ENCODE data around the gene GNAQ. TPM values are rescaled to one million over a fixed set of nuclear protein-coding genes. Genes with fewer than 3 reads are reported as not detected.

The GNAQ gene
- total and polyA plus RNA-seq, 5 donors from 2014 or later, result 8.5 to 79.4 (median 17.4) TPM

GRCh38 chr9:77802064-77802463, 229.5 kb downstream of the GNAQ start:
- Histone ChIP-seq H3K9me3 (ENCODE audit: control insufficient read depth in 2 of 2, low read length in 2 of 2) (no peaks in the 10 kb centered on the region), H3K27me3 (ENCODE audit: control insufficient read depth, insufficient read depth, low read length) (no peaks in the 10 kb centered on the region), H3K4me3 (ENCODE audit: low read depth, low read length) (no peak overlapping the region), H3K27ac (ENCODE audit: insufficient read depth, low read length, poor library complexity, severe bottlenecking) (no peak overlapping the region), H3K4me1 (ENCODE audit: control insufficient read depth, insufficient read depth, low read length, poor library complexity, severe bottlenecking) (no peaks in the 10 kb centered on the region), H3K36me3 (ENCODE audit: control insufficient read depth, insufficient read depth, low read length) (peaks cover 14% of the 10 kb centered on the region)
- Mint-ChIP-seq H3K9me3 (no peaks in the 10 kb centered on the region), H3K27me3 (no peaks in the 10 kb centered on the region), H3K4me3 (no peak overlapping the region), H3K27ac (no peak overlapping the region), H3K36me3 (peaks cover 42% of the 10 kb centered on the region), H3K4me1 (peaks cover 18 to 29% (median 19%) of the 10 kb centered on the region in 4 donors)
- ATAC-seq (ENCODE audit: low read depth in 2 of 2) (no peak), DNase-seq (no peak)

GRCh38 chr9:77800924-77801551, 230.6 kb downstream of the GNAQ start:
- ATAC-seq (ENCODE audit: low read depth in 2 of 2), result no peak
- no peaks in the 10 kb centered on the region for H3K27me3 Mint-ChIP-seq

GRCh38 chr9:77798140-77798539, 233.5 kb downstream of the GNAQ start:
- no peak overlapping the region for H3K4me3 ChIP-seq (ENCODE audit: low read depth, low read length)
- H3K36me3 ChIP-seq (ENCODE audit: control insufficient read depth, insufficient read depth, low read length), result peaks cover 21% of the 10 kb centered on the region
- H3K27me3 ChIP-seq (ENCODE audit: control insufficient read depth, insufficient read depth, low read length), result no peaks in the 10 kb centered on the region
- Mint-ChIP-seq H3K9me3 (no peaks in the 10 kb centered on the region), H3K4me3 (no peak overlapping the region), H3K27ac (peak overlapping the region in 1 of 3 donors; percentile 68), H3K36me3 (peaks cover 45% of the 10 kb centered on the region), H3K27me3 (no peaks in the 10 kb centered on the region), H3K4me1 (peaks cover 5 to 20% (median 9%) of the 10 kb centered on the region in 4 donors)
- no peaks in the 10 kb centered on the region for H3K9me3 ChIP-seq (ENCODE audit: control insufficient read depth in 2 of 2, low read length in 2 of 2)
- no peak overlapping the region for H3K27ac ChIP-seq (ENCODE audit: insufficient read depth, low read length, poor library complexity, severe bottlenecking)
- DNase-seq (no peak), ATAC-seq (ENCODE audit: low read depth in 2 of 2) (no peak)
- H3K4me1 ChIP-seq (ENCODE audit: control insufficient read depth, insufficient read depth, low read length, poor library complexity, severe bottlenecking), result peaks cover 3% of the 10 kb centered on the region

More at GRCh38 chr9:77800924-77801551, 230.6 kb downstream of the GNAQ start:
- H3K4me1 ChIP-seq (ENCODE audit: control insufficient read depth, insufficient read depth, low read length, poor library complexity, severe bottlenecking), result no peaks in the 10 kb centered on the region
- Mint-ChIP-seq H3K4me1 (peaks cover 9 to 25% (median 15%) of the 10 kb centered on the region in 4 donors), H3K9me3 (no peaks in the 10 kb centered on the region), H3K27ac (peak overlapping the region in 1 of 3 donors; percentile 25), H3K36me3 (peaks cover 41% of the 10 kb centered on the region), H3K4me3 (no peak overlapping the region)
- peaks cover 14% of the 10 kb centered on the region for H3K36me3 ChIP-seq (ENCODE audit: control insufficient read depth, insufficient read depth, low read length)
- no peak overlapping the region for H3K4me3 ChIP-seq (ENCODE audit: low read depth, low read length)
- no peaks in the 10 kb centered on the region for H3K27me3 ChIP-seq (ENCODE audit: control insufficient read depth, insufficient read depth, low read length)
- no peaks in the 10 kb centered on the region for H3K9me3 ChIP-seq (ENCODE audit: control insufficient read depth in 2 of 2, low read length in 2 of 2)
- no peak for DNase-seq
- H3K27ac ChIP-seq (ENCODE audit: insufficient read depth, low read length, poor library complexity, severe bottlenecking), result no peak overlapping the region

GRCh38 chr9:77794985-77795384, 236.6 kb downstream of the GNAQ start:
- no peak for DNase-seq
- Histone ChIP-seq H3K27me3 (ENCODE audit: control insufficient read depth, insufficient read depth, low read length) (no peaks in the 10 kb centered on the region), H3K36me3 (ENCODE audit: control insufficient read depth, insufficient read depth, low read length) (peaks cover 27% of the 10 kb centered on the region), H3K4me3 (ENCODE audit: low read depth, low read length) (no peak overlapping the region), H3K4me1 (ENCODE audit: control insufficient read depth, insufficient read depth, low read length, poor library complexity, severe bottlenecking) (peaks cover 3% of the 10 kb centered on the region), H3K27ac (ENCODE audit: insufficient read depth, low read length, poor library complexity, severe bottlenecking) (no peak overlapping the region), H3K9me3 (ENCODE audit: control insufficient read depth in 2 of 2, low read length in 2 of 2) (no peaks in the 10 kb centered on the region)
- no peak for ATAC-seq (ENCODE audit: low read depth in 2 of 2)
- H3K27me3 Mint-ChIP-seq, result no peaks in the 10 kb centered on the region
- H3K9me3 Mint-ChIP-seq, result peaks cover 0 to 1% (median 0%) of the 10 kb centered on the region in 7 donors
- H3K27ac Mint-ChIP-seq, result no peak overlapping the region
- H3K36me3 Mint-ChIP-seq, result peaks cover 47% of the 10 kb centered on the region
- H3K4me1 Mint-ChIP-seq, result peaks cover 2 to 13% (median 9%) of the 10 kb centered on the region in 4 donors
- H3K4me3 Mint-ChIP-seq, result no peak overlapping the region

GRCh38 chr9:77793849-77794248, 237.8 kb downstream of the GNAQ start:
- Mint-ChIP-seq H3K36me3 (peaks cover 49% of the 10 kb centered on the region), H3K9me3 (peaks cover 0 to 1% (median 0%) of the 10 kb centered on the region in 7 donors), H3K27me3 (no peaks in the 10 kb centered on the region), H3K4me1 (peaks cover 0 to 13% (median 12%) of the 10 kb centered on the region in 4 donors), H3K4me3 (no peak overlapping the region), H3K27ac (peak overlapping the region in 1 of 3 donors; percentile 30)
- Histone ChIP-seq H3K4me3 (ENCODE audit: low read depth, low read length) (no peak overlapping the region), H3K27me3 (ENCODE audit: control insufficient read depth, insufficient read depth, low read length) (no peaks in the 10 kb centered on the region), H3K9me3 (ENCODE audit: control insufficient read depth in 2 of 2, low read length in 2 of 2) (no peaks in the 10 kb centered on the region), H3K27ac (ENCODE audit: insufficient read depth, low read length, poor library complexity, severe bottlenecking) (no peak overlapping the region), H3K4me1 (ENCODE audit: control insufficient read depth, insufficient read depth, low read length, poor library complexity, severe bottlenecking) (peaks cover 3% of the 10 kb centered on the region), H3K36me3 (ENCODE audit: control insufficient read depth, insufficient read depth, low read length) (peaks cover 31% of the 10 kb centered on the region)
- ATAC-seq (ENCODE audit: low read depth in 2 of 2) (no peak), DNase-seq (no peak)

- Histone ChIP-seq H3K36me3 (ENCODE audit: control insufficient read depth, insufficient read depth, low read length) (peaks cover 25% of the 10 kb centered on the region), H3K27ac (ENCODE audit: insufficient read depth, low read length, poor library complexity, severe bottlenecking) (no peak overlapping the region), H3K4me3 (ENCODE audit: low read depth, low read length) (no peak overlapping the region), H3K4me1 (ENCODE audit: control insufficient read depth, insufficient read depth, low read length, poor library complexity, severe bottlenecking) (peaks cover 3% of the 10 kb centered on the region), H3K9me3 (ENCODE audit: control insufficient read depth in 2 of 2, low read length in 2 of 2) (no peaks in the 10 kb centered on the region), H3K27me3 (ENCODE audit: control insufficient read depth, insufficient read depth, low read length) (no peaks in the 10 kb centered on the region)
- H3K4me3 Mint-ChIP-seq, result no peak overlapping the region
- H3K4me1 Mint-ChIP-seq, result peaks cover 0 to 20% (median 18%) of the 10 kb centered on the region in 4 donors
- no peak for DNase-seq
- H3K36me3 Mint-ChIP-seq, result peaks cover 53% of the 10 kb centered on the region
- no peaks in the 10 kb centered on the region for H3K27me3 Mint-ChIP-seq
- ATAC-seq (ENCODE audit: low read depth in 2 of 2), result no peak
- H3K9me3 Mint-ChIP-seq, result peaks cover 0 to 1% (median 0%) of the 10 kb centered on the region in 7 donors
- H3K27ac Mint-ChIP-seq, result no peak overlapping the region
These were observed 241.7 kb downstream of the GNAQ start for GRCh38 chr9:77789891-77790290.

- H3K27ac ChIP-seq (ENCODE audit: insufficient read depth, low read length, poor library complexity, severe bottlenecking), result no peak overlapping the region
- H3K4me3 ChIP-seq (ENCODE audit: low read depth, low read length), result no peak overlapping the region
- ATAC-seq (ENCODE audit: low read depth in 2 of 2) (no peak), DNase-seq (no peak)
- peaks cover 24 to 29% (median 26%) of the 10 kb centered on the region in 4 donors for H3K4me1 Mint-ChIP-seq
- peaks cover 10% of the 10 kb centered on the region for H3K4me1 ChIP-seq (ENCODE audit: control insufficient read depth, insufficient read depth, low read length, poor library complexity, severe bottlenecking)
- H3K9me3 ChIP-seq (ENCODE audit: control insufficient read depth in 2 of 2, low read length in 2 of 2), result no peaks in the 10 kb centered on the region
- H3K9me3 Mint-ChIP-seq, result peaks cover 0 to 2% (median 0%) of the 10 kb centered on the region in 7 donors
- no peaks in the 10 kb centered on the region for H3K27me3 Mint-ChIP-seq
- H3K27ac Mint-ChIP-seq, result no peak overlapping the region
- H3K27me3 ChIP-seq (ENCODE audit: control insufficient read depth, insufficient read depth, low read length), result no peaks in the 10 kb centered on the region
- peaks cover 38% of the 10 kb centered on the region for H3K36me3 Mint-ChIP-seq
- no peak overlapping the region for H3K4me3 Mint-ChIP-seq
- H3K36me3 ChIP-seq (ENCODE audit: control insufficient read depth, insufficient read depth, low read length), result peaks cover 11% of the 10 kb centered on the region
These were observed 246.3 kb downstream of the GNAQ start for GRCh38 chr9:77785341-77785740.

- Histone ChIP-seq H3K4me3 (ENCODE audit: low read depth, low read length) (no peak overlapping the region), H3K27me3 (ENCODE audit: control insufficient read depth, insufficient read depth, low read length) (no peaks in the 10 kb centered on the region), H3K4me1 (ENCODE audit: control insufficient read depth, insufficient read depth, low read length, poor library complexity, severe bottlenecking) (peaks cover 22% of the 10 kb centered on the region), H3K27ac (ENCODE audit: insufficient read depth, low read length, poor library complexity, severe bottlenecking) (no peak overlapping the region), H3K9me3 (ENCODE audit: control insufficient read depth in 2 of 2, low read length in 2 of 2) (no peaks in the 10 kb centered on the region), H3K36me3 (ENCODE audit: control insufficient read depth, insufficient read depth, low read length) (peaks cover 3% of the 10 kb centered on the region)
- Mint-ChIP-seq H3K27ac (no peak overlapping the region), H3K9me3 (peaks cover 0 to 2% (median 0%) of the 10 kb centered on the region in 7 donors), H3K36me3 (peaks cover 31% of the 10 kb centered on the region), H3K4me3 (peak overlapping the region in 2 of 4 donors; percentile 17 to 78), H3K4me1 (peaks cover 33 to 46% (median 40%) of the 10 kb centered on the region in 4 donors), H3K27me3 (no peaks in the 10 kb centered on the region)
- no peak for DNase-seq
- no peak for ATAC-seq (ENCODE audit: low read depth in 2 of 2)
These were observed 248.1 kb downstream of the GNAQ start for GRCh38 chr9:77783518-77783917.

Measured in CD4-positive, CD25-positive, alpha-beta regulatory T cell (primary cell).